ENCODE measurements around the gene TIFAB.

The TIFAB gene

DNA sequence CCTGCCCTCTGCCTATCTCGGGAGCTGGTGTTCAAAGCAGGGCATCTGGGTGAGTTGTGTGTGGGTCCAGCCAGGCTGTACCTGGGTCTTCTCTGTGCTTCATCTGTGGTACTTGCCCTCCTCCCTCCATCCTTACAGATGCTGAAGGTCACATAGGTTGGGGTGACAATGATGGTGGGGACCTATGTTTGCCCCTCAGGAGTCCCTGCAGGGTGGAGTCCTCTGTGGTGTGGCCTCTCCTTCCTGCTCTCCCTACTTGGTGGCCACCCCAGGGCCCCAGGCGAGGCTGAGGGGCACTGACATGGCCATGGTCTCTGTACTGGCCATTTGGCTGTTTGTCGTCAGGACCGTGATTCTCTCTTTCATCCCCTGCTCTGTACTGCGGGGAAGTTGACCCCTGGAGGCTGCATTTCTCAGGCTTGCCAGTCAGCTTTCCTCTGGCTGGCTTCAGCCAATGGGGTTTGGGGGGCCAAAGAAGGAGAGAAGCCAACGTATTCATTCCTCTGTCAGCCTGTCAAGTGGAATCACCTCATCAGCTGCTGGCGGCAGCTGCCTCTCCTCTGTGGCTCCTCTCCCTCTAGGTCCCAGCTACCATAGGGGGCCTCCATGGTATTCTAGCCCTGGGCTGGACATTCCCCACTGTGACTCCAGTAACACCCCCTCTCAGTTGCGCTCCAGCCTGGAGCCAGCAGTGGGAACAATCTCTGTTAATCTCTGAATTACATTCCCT lies 9.6 kb downstream of the TIFAB start:
- Mint-ChIP-seq H3K4me1 (no peaks in the 10 kb centered on the region), H3K9me3 (no peaks in the 10 kb centered on the region), H3K27ac (no peak overlapping the region), H3K4me3 (no peak overlapping the region), H3K27me3 (no peaks in the 10 kb centered on the region)
- ATAC-seq (no peak), DNase-seq (no peak)

DNA sequence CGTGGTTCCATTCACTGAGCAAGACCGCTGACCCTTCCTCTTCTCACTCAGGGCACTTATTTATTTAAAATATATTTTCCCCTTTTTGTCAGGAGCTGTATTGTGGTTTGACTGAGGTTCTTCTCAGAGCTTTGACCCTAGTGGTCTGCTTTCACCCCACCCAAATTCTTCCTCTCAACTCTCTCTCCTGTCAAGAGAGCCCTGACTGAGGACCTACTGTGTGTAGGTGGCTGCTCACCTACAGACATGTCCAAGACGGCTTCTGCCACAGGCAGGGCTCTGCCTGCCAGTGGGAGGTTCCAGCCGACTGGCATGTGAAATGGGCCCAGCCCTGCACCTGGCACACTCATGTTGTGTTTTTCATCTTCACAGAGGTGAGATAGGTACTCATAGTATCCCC lies 10.2 kb downstream of the TIFAB start:
- H3K4me3 Mint-ChIP-seq: no peak overlapping the region
- H3K4me1 Mint-ChIP-seq: no peaks in the 10 kb centered on the region
- ATAC-seq: no peak
- peak overlapping the region in 1 of 2 donors; percentile 31 for H3K27ac Mint-ChIP-seq
- DNase-seq: no peak
- H3K27me3 Mint-ChIP-seq: peaks cover 4% of the 10 kb centered on the region
- no peaks in the 10 kb centered on the region for H3K9me3 Mint-ChIP-seq

DNA sequence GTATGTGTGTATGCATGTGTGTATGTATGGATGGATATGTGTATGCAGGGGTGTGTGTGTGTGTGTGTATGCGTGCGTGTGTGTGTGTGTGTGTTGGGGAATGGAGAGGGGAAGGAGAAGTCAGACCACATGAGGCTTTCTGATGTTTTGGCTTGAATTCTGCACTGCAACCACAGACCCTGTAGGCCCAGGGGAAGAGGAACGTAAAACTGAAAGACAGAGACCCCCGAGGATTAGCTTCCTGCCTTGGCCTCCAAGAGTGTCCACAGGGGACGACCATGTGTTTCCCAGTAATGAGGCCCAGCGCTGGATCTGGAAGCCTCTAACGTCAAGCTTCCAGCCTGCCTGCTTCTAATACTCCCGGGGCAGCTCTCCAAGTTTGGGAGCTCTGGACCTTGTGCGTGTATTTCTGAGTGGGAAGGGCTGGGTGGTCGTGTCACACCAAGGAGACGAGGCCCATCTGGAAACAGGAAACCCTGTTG lies 10.8 kb downstream of the TIFAB start:
- peak overlapping the region in 1 of 2 donors; percentile 92 for H3K27ac Mint-ChIP-seq
- H3K4me3 Mint-ChIP-seq: no peak overlapping the region
- H3K4me1 Mint-ChIP-seq: no peaks in the 10 kb centered on the region
- ATAC-seq (no peak), DNase-seq (no peak)
- no peaks in the 10 kb centered on the region for H3K9me3 Mint-ChIP-seq
- peaks cover 8% of the 10 kb centered on the region for H3K27me3 Mint-ChIP-seq

DNA sequence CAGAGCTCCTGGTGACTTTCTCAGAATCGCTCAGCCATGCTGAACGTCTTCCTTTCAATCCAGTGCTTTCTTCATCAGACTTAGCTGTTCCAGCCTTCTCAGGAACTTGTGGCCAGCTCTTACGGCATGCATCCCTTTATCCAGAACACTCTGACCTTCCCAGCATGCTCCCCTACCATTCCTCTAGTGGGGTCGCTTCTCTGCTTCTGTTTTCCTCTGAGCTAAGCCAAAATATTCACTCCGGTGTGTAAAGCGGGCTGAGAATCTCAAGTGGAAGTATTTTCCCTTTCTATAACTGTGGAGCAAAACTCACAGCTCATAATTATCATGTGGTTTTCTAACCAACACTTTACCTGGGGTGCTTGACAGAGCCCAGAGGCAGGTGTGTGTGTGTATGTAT lies 11.2 kb downstream of the TIFAB start:
- Mint-ChIP-seq H3K4me1 (no peaks in the 10 kb centered on the region), H3K9me3 (no peaks in the 10 kb centered on the region), H3K27me3 (peaks cover 8% of the 10 kb centered on the region), H3K27ac (peak overlapping the region in 1 of 2 donors; percentile 92), H3K4me3 (no peak overlapping the region)
- no peak for ATAC-seq
- DNase-seq: no peak

DNA sequence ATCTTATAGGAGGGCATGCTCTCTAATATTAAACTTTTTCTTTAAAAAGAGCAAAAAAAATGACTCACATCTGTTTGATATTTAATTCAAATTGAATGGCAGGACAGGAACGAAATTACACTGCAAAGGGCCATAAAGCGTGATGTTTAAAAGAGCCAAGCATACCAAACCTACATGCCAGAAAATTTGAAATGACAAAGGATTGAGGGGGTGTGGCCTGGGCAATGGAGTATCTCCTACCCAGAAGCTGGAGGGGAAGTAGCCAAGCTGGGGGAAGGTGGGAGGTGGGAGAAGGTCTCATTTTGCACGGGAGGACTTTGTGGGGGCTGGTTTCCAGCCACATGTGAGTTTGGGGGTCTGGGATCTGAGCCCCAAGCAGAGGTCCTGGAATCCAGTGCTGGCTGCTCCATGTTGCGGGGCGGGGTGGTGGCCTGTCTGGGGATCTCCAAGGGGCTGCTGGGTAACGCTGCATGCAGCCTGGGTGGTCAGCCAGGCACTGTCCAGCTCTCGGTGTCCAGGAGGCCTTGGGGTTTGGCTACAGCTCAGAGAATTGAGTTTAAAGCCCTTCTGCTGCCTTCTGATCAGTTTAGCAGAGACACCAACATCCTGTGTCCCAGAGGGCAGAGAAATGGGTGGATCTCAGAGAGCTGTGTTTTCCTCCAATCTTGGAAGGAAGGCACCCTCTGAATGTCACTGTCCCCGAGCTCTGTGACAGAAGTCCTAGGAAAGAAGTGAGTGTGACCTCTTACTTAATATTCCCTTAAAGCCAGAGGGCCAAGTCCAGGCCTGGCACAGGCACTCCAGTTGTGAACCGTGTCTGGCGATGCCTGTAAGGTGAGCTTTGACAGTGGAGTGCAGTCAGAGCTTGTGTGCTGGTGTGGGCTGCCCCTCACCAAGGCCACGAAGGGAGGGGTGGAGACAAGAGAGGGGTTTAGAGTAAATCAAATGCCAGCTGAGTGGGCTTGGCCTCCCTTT lies 12.6 kb downstream of the TIFAB start:
- DNase-seq: no peak
- H3K27ac Mint-ChIP-seq: no peak overlapping the region
- H3K9me3 Mint-ChIP-seq: no peaks in the 10 kb centered on the region
- H3K27me3 Mint-ChIP-seq: peaks cover 20% of the 10 kb centered on the region
- no peak for ATAC-seq
- H3K4me1 Mint-ChIP-seq: no peaks in the 10 kb centered on the region
- H3K4me3 Mint-ChIP-seq: no peak overlapping the region

DNA sequence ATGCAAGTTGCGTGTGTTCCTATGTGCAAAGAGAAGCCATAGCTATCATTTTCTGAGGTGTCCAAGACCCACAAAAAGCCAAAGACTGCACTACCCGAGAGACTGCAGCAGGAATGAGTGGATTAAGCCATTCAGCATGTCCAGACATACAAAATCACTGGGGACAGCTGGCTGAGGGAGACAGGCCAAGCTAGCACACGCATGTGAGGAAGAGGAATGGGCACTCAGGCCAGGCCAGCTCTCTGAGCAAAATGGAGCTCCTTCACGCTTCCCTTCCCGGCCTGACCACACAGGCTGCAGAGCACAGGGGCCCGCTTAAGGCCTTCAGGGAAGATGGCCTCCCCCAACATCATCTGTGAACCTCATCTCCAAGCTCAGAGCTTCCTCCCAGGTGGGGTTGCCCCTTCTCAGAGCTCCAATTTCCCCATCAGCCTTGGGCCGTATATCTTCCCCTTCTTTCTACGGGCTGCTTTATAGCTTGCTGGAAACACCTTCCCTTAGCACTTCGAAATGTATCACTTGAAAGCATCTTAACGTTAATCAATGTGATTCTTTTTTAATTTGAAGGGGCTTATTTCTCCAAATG lies 13.4 kb downstream of the TIFAB start:
- no peak overlapping the region for H3K27ac Mint-ChIP-seq
- ATAC-seq (no peak), DNase-seq (no peak)
- no peaks in the 10 kb centered on the region for H3K9me3 Mint-ChIP-seq
- peaks cover 22% of the 10 kb centered on the region for H3K27me3 Mint-ChIP-seq
- no peak overlapping the region for H3K4me3 Mint-ChIP-seq
- no peaks in the 10 kb centered on the region for H3K4me1 Mint-ChIP-seq

DNA sequence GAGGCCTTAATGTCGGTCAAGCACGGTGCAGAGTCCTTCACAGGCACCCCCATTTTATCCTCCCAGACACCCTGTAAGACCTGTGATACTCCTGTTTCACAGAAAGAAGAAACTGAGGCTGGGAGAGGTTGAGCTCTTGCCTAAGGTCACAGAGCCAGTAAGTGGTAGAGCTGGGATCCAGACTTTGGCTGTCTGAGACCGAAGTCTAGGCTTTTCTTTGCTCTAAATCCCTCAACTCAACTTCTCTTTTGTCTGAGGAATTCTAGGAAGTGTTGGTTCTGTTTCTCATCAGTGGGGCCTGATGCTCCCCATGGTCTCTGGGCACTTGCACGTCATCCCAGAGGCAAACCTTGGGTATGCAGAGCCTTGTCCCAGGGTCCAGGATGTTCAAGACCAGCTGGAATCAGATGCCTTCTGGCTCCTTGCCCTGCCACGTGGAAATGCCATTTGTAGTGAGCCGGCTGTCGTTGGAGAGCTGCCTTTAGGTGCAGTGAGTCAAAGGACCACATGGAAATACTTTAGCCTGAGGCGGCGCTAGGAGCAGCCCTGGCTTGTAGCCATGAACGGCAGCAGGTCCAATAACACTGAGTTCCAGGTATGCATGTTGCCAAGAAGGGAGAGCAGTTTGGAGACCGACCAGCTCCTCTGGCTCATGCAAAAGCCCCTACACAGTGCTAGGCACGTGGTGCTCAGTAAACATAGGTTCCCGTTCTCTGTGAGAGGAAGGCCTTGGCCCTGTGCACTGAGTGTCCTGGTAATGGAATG lies 14.2 kb downstream of the TIFAB start:
- no peaks in the 10 kb centered on the region for H3K9me3 Mint-ChIP-seq
- no peak overlapping the region for H3K4me3 Mint-ChIP-seq
- H3K4me1 Mint-ChIP-seq: no peaks in the 10 kb centered on the region
- no peak overlapping the region for H3K27ac Mint-ChIP-seq
- peaks cover 22% of the 10 kb centered on the region for H3K27me3 Mint-ChIP-seq
- ATAC-seq (no peak), DNase-seq (no peak)

DNA sequence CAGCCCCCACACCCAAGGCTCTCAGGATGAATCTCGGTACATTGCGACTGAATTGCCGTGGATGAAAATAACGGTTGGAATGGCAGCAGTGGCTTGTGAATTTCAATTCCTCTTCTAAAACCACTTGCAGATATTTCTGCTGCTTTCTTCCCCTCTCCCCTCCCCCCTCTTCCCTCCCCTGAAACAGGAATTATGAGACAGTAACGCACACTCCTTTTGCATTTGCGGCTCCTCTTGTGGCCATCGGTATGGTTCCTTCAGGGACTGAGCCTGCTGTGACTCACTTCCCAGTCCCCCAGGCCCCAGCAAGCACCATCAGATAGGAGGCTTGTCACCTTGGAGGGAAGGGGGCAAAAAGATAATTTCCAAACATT lies 14.7 kb downstream of the TIFAB start:
- Mint-ChIP-seq H3K27ac (no peak overlapping the region), H3K9me3 (no peaks in the 10 kb centered on the region), H3K27me3 (peaks cover 22% of the 10 kb centered on the region), H3K4me3 (no peak overlapping the region), H3K4me1 (no peaks in the 10 kb centered on the region)
- ATAC-seq: no peak
- no peak for DNase-seq

DNA sequence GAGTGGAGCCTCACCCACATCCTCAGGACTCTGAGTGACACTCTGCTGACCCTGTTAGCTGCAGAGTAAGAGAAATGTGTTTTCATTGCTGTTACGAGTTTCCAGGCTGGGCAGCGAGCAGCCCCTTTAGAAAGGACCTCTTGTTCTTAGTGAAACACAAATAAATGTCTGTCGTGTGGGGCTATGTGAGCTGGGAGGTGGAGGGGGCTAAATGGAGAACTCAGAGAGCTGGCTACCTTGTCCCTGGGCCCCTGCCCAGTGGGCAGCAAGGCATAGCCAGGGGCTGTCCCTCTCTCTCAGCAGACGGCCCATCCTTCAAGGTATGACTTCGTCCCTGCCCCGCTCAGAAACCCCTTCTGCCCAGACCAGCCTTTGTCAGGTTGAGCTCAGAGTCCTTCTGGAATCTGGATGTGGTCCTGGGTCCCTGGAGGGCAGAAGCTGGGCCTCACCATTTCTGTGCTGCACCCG lies 15.2 kb downstream of the TIFAB start:
- H3K27me3 Mint-ChIP-seq: peaks cover 22% of the 10 kb centered on the region
- ATAC-seq: no peak
- no peak overlapping the region for H3K27ac Mint-ChIP-seq
- H3K4me1 Mint-ChIP-seq: no peaks in the 10 kb centered on the region
- no peaks in the 10 kb centered on the region for H3K9me3 Mint-ChIP-seq
- no peak overlapping the region for H3K4me3 Mint-ChIP-seq
- DNase-seq: no peak

DNA sequence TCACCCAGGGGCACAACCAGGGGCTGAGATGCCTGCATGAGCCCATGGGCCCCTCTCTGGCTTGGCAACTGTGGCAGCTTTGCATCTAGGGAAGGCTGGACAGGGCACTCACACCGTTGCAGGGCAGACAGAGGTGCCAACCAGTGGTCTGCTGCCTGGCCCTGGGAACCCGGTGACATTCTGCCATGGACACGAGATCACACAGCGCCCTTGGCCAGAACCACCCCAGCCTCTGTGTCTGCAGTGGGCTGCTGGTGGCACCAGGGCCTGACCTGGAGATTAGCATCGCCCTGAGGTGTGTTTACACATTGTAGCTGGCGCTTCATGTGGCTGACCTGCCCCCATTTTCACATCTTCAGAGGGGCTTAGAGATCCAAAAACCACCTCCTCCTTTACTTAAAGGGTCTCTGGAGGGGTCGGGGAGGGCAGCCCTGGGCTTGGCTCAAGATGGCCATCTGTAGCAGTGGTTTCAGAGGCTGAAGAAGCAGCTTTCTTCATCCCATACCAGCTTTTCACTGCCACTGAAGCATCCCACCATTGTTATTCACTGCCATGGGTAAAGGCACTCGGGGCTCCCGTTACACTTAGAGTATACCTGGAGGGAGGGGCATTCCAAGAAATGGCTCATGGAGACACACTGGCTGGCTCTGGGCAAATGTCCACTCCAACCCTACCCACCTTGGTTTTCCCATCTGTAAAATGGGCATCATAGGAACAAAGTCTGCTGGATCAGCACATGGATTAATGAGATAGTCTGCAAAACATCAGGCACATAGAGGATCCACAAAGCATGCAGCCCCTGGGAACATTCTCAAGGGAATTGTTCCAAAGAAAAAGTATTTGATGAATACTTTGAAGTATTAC lies 16.5 kb downstream of the TIFAB start:
- Mint-ChIP-seq H3K27me3 (peaks cover 22% of the 10 kb centered on the region), H3K9me3 (no peaks in the 10 kb centered on the region), H3K27ac (no peak overlapping the region), H3K4me1 (no peaks in the 10 kb centered on the region), H3K4me3 (no peak overlapping the region)
- DNase-seq (peak in 1 of 2 donors; percentile 5), ATAC-seq (no peak)

DNA sequence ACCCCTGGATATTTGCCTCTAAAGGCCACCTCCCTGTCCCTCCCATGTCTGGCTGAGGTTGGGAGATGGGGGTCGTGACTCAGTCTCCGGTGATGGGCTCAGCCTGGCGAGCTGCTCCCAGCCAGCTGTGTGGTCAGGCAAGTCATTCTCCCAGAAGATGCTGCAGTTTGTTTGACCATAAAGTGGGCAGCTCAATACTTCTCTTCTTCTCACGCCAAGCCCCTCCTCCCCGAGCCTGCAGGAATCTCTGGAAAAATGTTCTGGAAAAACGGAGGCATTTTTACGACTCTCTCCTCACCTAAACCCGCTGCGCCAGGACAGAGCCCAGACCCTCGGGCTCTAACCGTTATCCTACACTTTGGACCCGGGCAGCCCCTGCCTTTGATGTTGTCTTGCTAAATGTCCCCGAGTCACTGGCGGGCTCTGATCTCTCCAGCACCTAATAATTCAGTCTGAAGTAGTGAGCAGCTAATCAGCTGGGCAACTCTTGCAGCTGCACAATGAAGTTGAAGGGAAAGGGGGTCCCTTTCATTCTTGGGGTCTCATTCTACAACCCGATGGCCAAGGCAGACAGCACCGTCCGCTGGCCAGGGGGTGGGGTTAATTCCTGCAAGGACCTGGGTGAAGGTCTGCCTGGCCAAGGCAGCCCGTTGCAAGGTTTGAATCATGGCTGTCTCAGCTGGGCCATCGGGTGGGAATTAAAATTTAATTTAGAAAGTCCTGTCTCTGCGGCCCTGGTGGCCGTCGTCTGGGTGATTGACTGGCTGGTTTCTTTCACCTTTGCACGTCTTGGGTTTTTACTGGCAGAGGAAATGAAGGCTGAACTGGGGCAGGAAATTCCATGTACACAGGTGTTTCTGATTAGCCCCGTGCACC lies 17.3 kb downstream of the TIFAB start:
- no peak for DNase-seq
- no peaks in the 10 kb centered on the region for H3K9me3 Mint-ChIP-seq
- H3K27me3 Mint-ChIP-seq: peaks cover 22% of the 10 kb centered on the region
- ATAC-seq: no peak
- H3K4me3 Mint-ChIP-seq: no peak overlapping the region
- no peaks in the 10 kb centered on the region for H3K4me1 Mint-ChIP-seq
- H3K27ac Mint-ChIP-seq: no peak overlapping the region

DNA sequence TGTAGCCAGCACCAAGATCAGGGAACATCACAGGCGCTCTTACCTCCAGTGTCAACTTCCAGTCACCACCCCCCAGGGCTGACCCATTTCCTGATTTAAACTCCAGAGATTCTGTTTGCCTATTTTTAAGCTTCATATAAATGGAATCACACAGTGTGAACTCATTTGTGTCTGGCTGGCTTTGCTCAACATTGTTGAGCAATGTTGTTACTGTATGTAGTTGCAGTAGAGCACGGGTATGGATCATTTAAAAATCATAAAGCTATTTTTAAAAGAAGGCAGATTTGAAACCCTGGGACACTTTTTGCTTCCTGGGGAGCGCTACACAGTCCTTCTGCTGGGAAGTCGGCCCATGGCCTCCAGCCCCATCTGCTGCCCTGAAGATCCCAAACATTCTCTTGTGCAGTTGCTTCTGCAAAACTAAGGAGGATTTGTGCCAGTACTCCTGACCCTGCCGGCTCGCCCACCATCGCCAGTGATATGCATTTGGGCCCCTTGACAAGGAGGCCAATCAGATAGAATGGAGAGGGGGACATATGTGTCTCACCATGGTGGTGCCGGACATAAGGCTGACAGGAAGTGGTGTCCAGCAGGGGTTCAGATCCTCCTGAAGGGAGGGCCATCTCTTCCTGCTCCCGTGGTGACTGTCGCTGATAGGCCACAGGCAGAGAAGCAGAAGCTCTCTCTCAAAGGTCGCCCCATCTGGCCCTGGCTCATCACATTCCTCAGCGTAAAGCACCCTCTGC lies 18.3 kb downstream of the TIFAB start:
- H3K9me3 Mint-ChIP-seq: peaks cover 3 to 7% of the 10 kb centered on the region in 2 donors
- DNase-seq: no peak

DNA sequence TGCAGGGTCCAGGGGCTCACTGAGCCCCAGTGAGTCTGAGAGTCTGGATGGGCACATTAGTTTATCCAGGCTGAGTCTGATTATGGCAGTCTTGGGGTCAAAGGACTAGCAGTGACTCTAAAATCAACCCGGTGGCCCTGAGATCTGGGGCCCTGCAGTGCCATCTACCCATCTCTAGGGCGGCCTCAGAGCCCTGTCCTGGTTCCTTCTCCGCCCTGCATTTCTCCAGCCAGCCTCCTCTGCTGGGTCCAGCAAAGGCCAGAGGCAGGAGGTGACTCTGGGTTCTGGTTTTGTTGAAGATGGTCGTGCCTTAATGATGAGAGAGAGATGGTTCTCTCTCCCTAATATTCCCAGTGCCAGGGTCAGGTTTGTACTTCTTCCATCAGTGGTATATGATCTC lies 20.0 kb downstream of the TIFAB start:
- H3K4me1 Mint-ChIP-seq: no peaks in the 10 kb centered on the region
- ATAC-seq (no peak), DNase-seq (no peak)
- H3K9me3 Mint-ChIP-seq: peaks cover 8 to 15% of the 10 kb centered on the region in 2 donors
- peaks cover 28% of the 10 kb centered on the region for H3K27me3 Mint-ChIP-seq
- no peak overlapping the region for H3K4me3 Mint-ChIP-seq
- no peak overlapping the region for H3K27ac Mint-ChIP-seq

More for the DNA sequence above, 18.3 kb downstream of the TIFAB start:
- Mint-ChIP-seq H3K27ac (no peak overlapping the region), H3K27me3 (peaks cover 25% of the 10 kb centered on the region), H3K4me3 (no peak overlapping the region), H3K4me1 (no peaks in the 10 kb centered on the region)
- no peak for ATAC-seq
